Choroid plexus epithelial cell (primary cell): Measurements from ENCODE around the gene COPS9.

ENCODE experiments used
- DNase-seq: peaks from one replicate; pipeline ENCODE4 v3.0.0-alpha.2; 2010; ENCODE audit warnings: low read depth
- H3K4me3 ChIP-seq: 2 replicates; pipeline ENCODE4 v1.5.1; 2011; ENCODE audit warnings: low read depth, mild to moderate bottlenecking, control low read depth, low read length, moderate library complexity
- TF ChIP-seq, protein P1 (sequence below): conservative IDR thresholded peaks from 2 replicates; pipeline ENCODE4 v1.5.1; 2011; ENCODE audit warnings: low read depth, mild to moderate bottlenecking, control low read depth, inconsistent platforms, low read length, moderate library complexity

COPS9 gene

DNA sequence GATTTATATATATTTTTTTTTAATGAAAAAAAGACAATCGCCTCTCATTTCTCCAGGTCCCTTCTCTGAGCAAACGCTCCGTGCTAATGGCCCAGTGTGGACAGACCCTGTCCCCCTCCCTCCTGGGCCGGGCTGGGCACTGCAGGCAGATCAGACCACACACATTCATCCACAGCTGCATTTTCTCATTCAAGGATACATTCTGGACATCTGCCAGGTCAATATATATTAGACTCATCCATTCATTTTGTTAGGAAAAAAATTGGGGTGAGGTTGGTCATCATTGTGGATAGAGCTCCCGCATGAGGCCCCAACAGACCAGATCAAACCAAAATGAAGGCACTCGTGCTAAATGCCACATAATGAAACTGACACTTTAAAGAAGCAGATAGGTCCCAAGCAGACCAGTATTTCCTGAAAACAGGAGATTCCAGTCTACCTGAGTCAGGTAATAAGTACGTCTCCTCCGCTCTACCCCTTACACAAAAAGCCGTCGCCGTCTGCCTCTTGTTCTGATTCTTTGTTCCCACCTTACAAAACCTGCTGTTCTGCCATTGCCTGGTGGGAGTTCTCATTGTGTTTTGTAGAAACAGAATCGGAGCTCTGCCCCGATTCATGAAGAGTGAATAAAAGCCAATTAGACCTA is 19.8 kb upstream of the COPS9 start:
- no peak for DNase-seq
- TF ChIP-seq, protein P1, sequence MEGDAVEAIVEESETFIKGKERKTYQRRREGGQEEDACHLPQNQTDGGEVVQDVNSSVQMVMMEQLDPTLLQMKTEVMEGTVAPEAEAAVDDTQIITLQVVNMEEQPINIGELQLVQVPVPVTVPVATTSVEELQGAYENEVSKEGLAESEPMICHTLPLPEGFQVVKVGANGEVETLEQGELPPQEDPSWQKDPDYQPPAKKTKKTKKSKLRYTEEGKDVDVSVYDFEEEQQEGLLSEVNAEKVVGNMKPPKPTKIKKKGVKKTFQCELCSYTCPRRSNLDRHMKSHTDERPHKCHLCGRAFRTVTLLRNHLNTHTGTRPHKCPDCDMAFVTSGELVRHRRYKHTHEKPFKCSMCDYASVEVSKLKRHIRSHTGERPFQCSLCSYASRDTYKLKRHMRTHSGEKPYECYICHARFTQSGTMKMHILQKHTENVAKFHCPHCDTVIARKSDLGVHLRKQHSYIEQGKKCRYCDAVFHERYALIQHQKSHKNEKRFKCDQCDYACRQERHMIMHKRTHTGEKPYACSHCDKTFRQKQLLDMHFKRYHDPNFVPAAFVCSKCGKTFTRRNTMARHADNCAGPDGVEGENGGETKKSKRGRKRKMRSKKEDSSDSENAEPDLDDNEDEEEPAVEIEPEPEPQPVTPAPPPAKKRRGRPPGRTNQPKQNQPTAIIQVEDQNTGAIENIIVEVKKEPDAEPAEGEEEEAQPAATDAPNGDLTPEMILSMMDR = no peak
- H3K4me3 ChIP-seq = no peak overlapping the region

DNA sequence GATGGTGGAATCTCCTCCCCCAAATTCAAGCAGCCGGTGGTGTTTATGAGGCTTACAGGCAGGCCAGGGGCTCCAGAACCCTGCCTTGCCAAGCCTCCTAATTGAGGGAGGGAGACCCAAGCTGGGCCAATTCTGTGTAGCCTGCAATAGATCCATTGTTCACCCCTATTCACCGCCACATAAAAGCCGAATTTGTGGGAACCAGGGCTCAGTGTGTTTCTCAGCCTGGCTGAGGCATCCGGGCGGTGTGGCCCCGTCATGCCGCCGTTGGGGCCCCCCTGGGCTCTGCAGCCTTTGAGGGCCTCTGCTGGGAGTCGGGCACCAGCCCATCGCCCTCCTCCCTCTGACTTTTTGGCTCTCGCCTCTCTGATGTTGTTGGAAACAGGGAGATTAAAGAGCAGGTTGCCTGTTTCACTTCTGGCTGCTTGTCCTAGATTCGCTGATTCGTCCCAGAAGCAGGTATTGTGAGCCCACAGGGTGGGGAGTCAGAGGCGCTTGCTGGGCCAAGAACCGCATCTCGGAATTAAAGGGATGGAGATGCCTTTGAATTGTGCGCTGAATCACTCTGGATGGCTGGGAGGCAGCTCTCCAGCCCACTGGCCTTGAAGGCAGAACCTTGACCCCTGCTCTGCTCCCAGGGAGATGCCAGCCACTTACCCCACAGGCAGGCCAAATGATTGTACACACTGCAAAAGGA is 19.1 kb upstream of the COPS9 start:
- no peak for DNase-seq
- TF ChIP-seq, protein P1 = no peak
- H3K4me3 ChIP-seq = no peak overlapping the region

GRCh38 chr2:240154606-240155005 is 18.5 kb upstream of the COPS9 start:
- H3K4me3 ChIP-seq = no peak overlapping the region
- DNase-seq = no peak
- TF ChIP-seq, protein P1 = no peak

DNA sequence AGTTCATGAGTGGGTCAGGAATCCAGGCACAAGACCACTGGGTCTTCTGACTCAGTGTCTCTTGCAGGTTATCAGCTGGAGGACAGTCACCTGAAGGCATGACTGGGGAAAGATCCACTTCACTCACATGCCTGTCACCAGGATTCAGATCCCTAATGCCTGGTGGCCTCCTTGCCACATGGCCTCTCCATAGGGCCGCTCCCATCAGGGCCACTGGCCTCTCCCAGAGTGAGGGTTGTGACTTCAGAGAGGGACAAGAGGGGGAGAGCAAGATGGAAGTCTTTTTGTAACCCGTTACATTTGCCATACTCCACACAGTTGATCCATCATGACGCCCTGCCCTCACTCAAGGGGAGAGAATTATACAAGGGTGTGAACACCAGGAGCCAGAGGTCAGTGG is 17.3 kb upstream of the COPS9 start:
- H3K4me3 ChIP-seq = no peak overlapping the region
- DNase-seq = no peak
- TF ChIP-seq, protein P1 = no peak

DNA sequence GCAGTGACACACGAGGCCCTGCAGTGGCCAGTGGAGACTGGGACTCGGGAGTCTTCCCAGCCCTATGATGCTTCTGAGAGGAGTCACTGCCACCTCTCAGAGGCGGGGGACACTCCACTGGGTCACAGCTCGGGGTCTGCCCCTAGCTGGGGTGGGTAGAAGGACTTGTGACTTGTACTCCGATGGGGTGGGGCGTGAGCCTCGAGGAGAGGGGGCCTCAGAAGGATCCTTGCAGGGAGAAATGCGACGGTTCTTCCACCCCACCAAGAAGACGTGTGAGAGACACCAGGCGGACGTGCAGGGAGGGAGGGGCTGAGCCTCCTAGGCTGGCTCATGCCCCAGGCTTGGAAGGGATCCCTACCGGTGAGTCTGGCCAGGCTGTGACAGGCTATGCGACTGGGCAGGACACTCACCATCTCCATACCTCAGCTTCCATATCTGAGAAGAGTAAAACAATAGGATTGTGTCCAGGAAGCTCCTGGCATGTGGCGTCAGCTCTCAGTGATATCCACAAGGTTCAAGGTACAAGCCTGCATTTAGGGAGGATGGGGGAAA is 15.4 kb upstream of the COPS9 start:
- no peak overlapping the region for H3K4me3 ChIP-seq
- TF ChIP-seq, protein P1 = no peak
- DNase-seq = no peak

DNA sequence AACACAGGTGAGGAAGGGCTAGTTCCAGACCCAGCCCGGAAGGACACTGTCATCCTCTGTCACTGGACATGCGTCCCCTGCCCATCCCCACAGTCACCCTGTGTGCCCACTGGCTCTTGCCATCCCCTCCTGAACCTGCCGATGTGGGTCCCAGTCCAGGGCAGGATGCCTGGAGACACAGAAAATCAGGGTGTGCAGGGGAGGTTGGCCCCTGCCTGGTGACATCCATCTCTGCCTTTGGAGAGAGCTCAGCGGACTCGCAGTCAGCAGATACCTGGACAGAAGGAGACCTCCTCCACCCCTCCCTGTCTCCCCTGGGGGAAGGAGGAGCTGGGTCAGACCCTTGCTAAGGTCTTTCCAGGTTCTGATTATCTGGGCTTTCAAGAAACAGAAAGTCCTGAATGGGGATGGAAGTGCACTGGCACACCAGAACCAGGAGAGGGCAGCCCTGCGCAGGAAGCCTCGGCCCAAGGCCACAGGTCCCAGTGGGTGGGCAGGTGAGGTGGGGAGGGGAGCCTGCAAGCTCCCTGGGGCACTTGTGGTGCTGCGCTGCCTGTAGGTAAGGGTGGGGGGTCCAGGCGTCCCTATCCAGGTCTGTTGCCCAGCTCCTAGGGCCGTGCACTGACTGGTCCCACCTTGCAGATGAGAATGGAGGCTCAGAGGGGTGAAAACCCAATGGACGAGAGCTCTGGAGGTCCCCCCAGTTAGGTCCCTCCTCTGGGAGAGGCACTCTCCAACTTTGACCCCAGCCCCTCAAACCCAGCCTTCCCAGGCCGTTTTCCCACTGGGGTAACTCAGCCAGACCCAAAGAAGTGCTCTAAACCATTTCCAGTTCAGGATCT is 14.1 kb upstream of the COPS9 start:
- TF ChIP-seq, protein P1 = peak; percentile 96
- no peak overlapping the region for H3K4me3 ChIP-seq
- DNase-seq = peak; percentile 57
